A549 treated with AZD2906 at 1 μM for 4 hours (cell line): ENCODE data around the gene MAPK12. TPM values are rescaled to one million over a fixed set of nuclear protein-coding genes. Genes with fewer than 3 reads are reported as not detected.

Source experiments
- total RNA-seq: library from RNA; stranded (reverse); fragments of 200-300 nt; extraction: Qiagen RNA extraction; gene quantifications from 5 replicates; pipeline ENCODE4 v1.2.3, GENCODE V29; 2022

MAPK12 gene
- 18.5 to 29.4 TPM (median 25.3 TPM) in 5 replicates for total RNA-seq

GRCh38 chr22:50261615-50262459 is at the start of gene MAPK12:
Gene MAPK12 (minus strand): TSS chr22:50261683. CDS start chr22:50261509, 174 bp downstream.

GRCh38 chr22:50306753-50307749 is 45.6 kb upstream of the MAPK12 start, which contains the start of gene PLXNB2:
Gene PLXNB2 (minus strand): TSS chr22:50307646. CDS start chr22:50290584, 17,062 bp downstream.

GRCh38 chr22:50269970-50270665 is 8.6 kb upstream of the MAPK12 start, which contains the start of gene MAPK11:
Gene MAPK11 (minus strand): TSS chr22:50270380. CDS start chr22:50270292, 88 bp downstream.

GRCh38 chr22:50250555-50251476 is 10.7 kb downstream of the MAPK12 start, which contains the start of gene HDAC10:
Gene HDAC10 (minus strand): TSS chr22:50251265. CDS start chr22:50251032, 233 bp downstream.

GRCh38 chr22:50244420-50245213 is 16.9 kb downstream of the MAPK12 start, which contains the start of gene TUBGCP6:
Gene TUBGCP6 (minus strand): TSS chr22:50245023. CDS start chr22:50244459, 564 bp downstream.

Other genes with a start within 250 kb of the MAPK12 start
- gene IL17REL, start 248.9 kb downstream of the MAPK12 start, total RNA-seq: 0.02 to 0.08 TPM (median 0.04 TPM) in 5 replicates
- not detected in 5 replicates for gene TTLL8, start 203.4 kb downstream of the MAPK12 start, total RNA-seq
- gene MLC1, start 176.3 kb downstream of the MAPK12 start, total RNA-seq: 0.02 to 0.06 TPM (median 0.06 TPM) in 3 of 5 replicates, not detected in the others
- gene MOV10L1, start 171.7 kb downstream of the MAPK12 start, total RNA-seq: not detected in 5 replicates
- gene PANX2, start 91.0 kb downstream of the MAPK12 start, total RNA-seq: 5.3 to 6.6 TPM (median 5.8 TPM) in 5 replicates
- gene TRABD, start 75.8 kb downstream of the MAPK12 start, total RNA-seq: 23.2 to 37.9 TPM (median 34.9 TPM) in 5 replicates
- 12.7 to 20.2 TPM (median 19.4 TPM) in 5 replicates for gene SELENOO, start 60.7 kb downstream of the MAPK12 start, total RNA-seq
- gene TUBGCP6, start 16.7 kb downstream of the MAPK12 start, total RNA-seq: 5.6 to 12.2 TPM (median 9.3 TPM) in 5 replicates
- 6.4 to 12.9 TPM (median 10.2 TPM) in 5 replicates for gene HDAC10, start 10.4 kb downstream of the MAPK12 start, total RNA-seq
- 5.1 to 8.9 TPM (median 7.7 TPM) in 5 replicates for gene MAPK11, start 8.7 kb upstream of the MAPK12 start, total RNA-seq
- gene PLXNB2, start 46.0 kb upstream of the MAPK12 start, total RNA-seq: 93.5 to 117 TPM (median 111 TPM) in 5 replicates
- 2.4 to 3.6 TPM (median 3.2 TPM) in 5 replicates for gene DENND6B, start 65.3 kb upstream of the MAPK12 start, total RNA-seq
- gene PPP6R2, start 81.6 kb upstream of the MAPK12 start, total RNA-seq: 9.9 to 13.3 TPM (median 12.8 TPM) in 5 replicates
- gene SBF1, start 213.4 kb upstream of the MAPK12 start, total RNA-seq: 19.2 to 26.3 TPM (median 23.1 TPM) in 5 replicates
- gene ADM2, start 219.9 kb upstream of the MAPK12 start, total RNA-seq: 0.41 to 0.63 TPM (median 0.57 TPM) in 5 replicates
- gene MIOX, start 225.2 kb upstream of the MAPK12 start, total RNA-seq: 0.05 TPM in 1 of 5 replicates, not detected in the others
- 33.6 to 51.5 TPM (median 49.9 TPM) in 5 replicates for gene LMF2, start 246.0 kb upstream of the MAPK12 start, total RNA-seq
- 33.5 to 38.4 TPM (median 36.8 TPM) in 5 replicates for gene NCAPH2, start 246.5 kb upstream of the MAPK12 start, total RNA-seq